K562 (cell line): ENCODE data around the gene DIP2B. TPM values are rescaled to one million over a fixed set of nuclear protein-coding genes. Genes with fewer than 3 reads are reported as not detected.

Experiments
- ATAC-seq: fragments of 200-7000 bp; cut with Tn5 transposase; 3 replicates; pipeline ENCODE4 v1.9.1; 2020; ENCODE audit warnings: moderate library complexity
- BruUV-seq: library from RNA; stranded (reverse); fragments of 400-500 nt; replicated peaks from 2 replicates; lab custom pipeline; 2021; lab: Mats Ljungman, UMichigan
- CTCF ChIA-PET: fragments of 300-600 bp; formaldehyde crosslinking; extraction: SDS; loops from one replicate; lab custom pipeline; 2021; ENCODE audit warnings: low intra/inter-chr PET ratio; lab: Yijun Ruan, JAX
- POLR2A ChIA-PET: fragments of 300-600, 350-650 bp; sonication (Branson Sonifier 250); formaldehyde crosslinking; extraction: SDS; loops from one replicate; lab custom pipeline; 2021; ENCODE audit warnings: antibody characterized with exemption, inconsistent platforms; lab: Yijun Ruan, JAX
- DNase-seq, 4 experiments: peaks; one replicate each; pipeline versions ENCODE4 v3.0.0 to v3.0.0-alpha.2; 2011 to 2018; ENCODE audit warnings: low spot score in 3 of 4, mixed read lengths in 3 of 4; ENCODE audit errors: extremely low read depth in 1 of 4
- FAIRE-seq: peaks from 2 replicates; lab custom pipeline; 2011; peaks lifted over from hg19 to GRCh38; lab: Jason Lieb, UNC
- H2AFZ ChIP-seq: 2 replicates; pipeline ENCODE4 v1.6.0; 2011; ENCODE audit warnings: low read depth, low read length, control low read depth, inconsistent platforms
- H3K27ac ChIP-seq: fragments of 200-600 bp; 3 replicates; pipeline ENCODE4 v1.8.0; 2011; ENCODE audit warnings: low read depth, mild to moderate bottlenecking, control low read depth, inconsistent platforms, low read length, moderate library complexity, mixed read lengths; ENCODE audit errors: extremely low read depth
- H3K27me3 ChIP-seq, 2 experiments: fragments of 300-600 bp in 1 of 2; 2 replicates in 1 of 2; 3 replicates in 1 of 2; pipeline versions ENCODE4 v1.6.0 to v1.8.0; 2011; ENCODE audit warnings: inconsistent platforms in 2 of 2, low read length in 2 of 2, mild to moderate bottlenecking in 1 of 2, mixed read lengths in 1 of 2, moderate library complexity in 1 of 2; ENCODE audit not compliant: control insufficient read depth in 2 of 2, insufficient read depth in 2 of 2
- H3K36me3 ChIP-seq: fragments of 300-600 bp; 3 replicates; pipeline ENCODE4 v1.8.0; 2011; ENCODE audit warnings: mild to moderate bottlenecking, low read length, inconsistent platforms; ENCODE audit not compliant: control insufficient read depth, insufficient read depth
- H3K4me1 ChIP-seq, 2 experiments: fragments of 200-600 bp in 1 of 2; replicated peaks in 1 of 2; 2 replicates in 1 of 2; 3 replicates in 1 of 2; pipeline versions ENCODE4 v1.5.1 to v1.8.0; 2011; ENCODE audit warnings: inconsistent platforms in 2 of 2, low read length in 2 of 2, mild to moderate bottlenecking in 1 of 2, mixed read lengths in 1 of 2, moderate library complexity in 1 of 2; ENCODE audit not compliant: control insufficient read depth in 2 of 2, insufficient read depth in 2 of 2
- H3K4me2 ChIP-seq: 2 replicates; pipeline ENCODE4 v1.6.1; 2011; ENCODE audit warnings: low read length, control low read depth, inconsistent platforms, mixed read lengths; ENCODE audit not compliant: insufficient read depth
- H3K4me3 ChIP-seq: fragments of 200-600 bp; sonication (generic), shearing (Covaris generic); 2 replicates; pipeline ENCODE4 v1.5.1; 2016; ENCODE audit warnings: control low read depth, inconsistent platforms
- H3K79me2 ChIP-seq: fragments of 200-600 bp; 3 replicates; pipeline ENCODE4 v1.8.0; 2011; ENCODE audit warnings: low read length, inconsistent platforms; ENCODE audit not compliant: control insufficient read depth, insufficient read depth
- H3K9ac ChIP-seq, 2 experiments: 2 replicates each; pipeline versions ENCODE4 v1.6.0 to v1.6.1; 2011; ENCODE audit warnings: low read depth in 2 of 2, low read length in 2 of 2, control low read depth in 1 of 2, inconsistent platforms in 1 of 2, mild to moderate bottlenecking in 1 of 2, mixed read lengths in 1 of 2; ENCODE audit not compliant: insufficient read depth in 1 of 2
- H3K9me1 ChIP-seq: one replicate; pipeline ENCODE4 v1.6.0; 2011; ENCODE audit warnings: inconsistent platforms, mild to moderate bottlenecking, low read length, moderate library complexity; ENCODE audit not compliant: control insufficient read depth, insufficient read depth
- H3K9me3 ChIP-seq: replicated peaks from 2 replicates; pipeline ENCODE4 v1.5.1; 2011; ENCODE audit warnings: low read depth, low read length, inconsistent platforms; ENCODE audit not compliant: control insufficient read depth, insufficient read depth
- H4K20me1 ChIP-seq: replicated peaks from 2 replicates; pipeline ENCODE4 v1.6.1; 2011; ENCODE audit warnings: low read length, inconsistent platforms, mixed read lengths; ENCODE audit not compliant: control insufficient read depth, insufficient read depth
- ARHGAP35 ChIP-seq: fragments of 450-650 bp; IDR thresholded peaks from 2 replicates; pipeline ENCODE4 v1.6.1; 2018; ENCODE audit not compliant: partially characterized antibody
- BACH1 ChIP-seq: fragments of 200-800 bp; sonication (Bioruptor generic); IDR thresholded peaks from 2 replicates; pipeline ENCODE4 v1.6.1; 2016; ENCODE audit warnings: missing genetic modification characterization, missing compliant biosample characterization
- COPS2 ChIP-seq: fragments of 450-650 bp; conservative IDR thresholded peaks from 2 replicates; pipeline ENCODE4 v1.6.1; 2016; ENCODE audit warnings: mild to moderate bottlenecking, moderate library complexity
- FOXP1 ChIP-seq: sonication (generic); formaldehyde crosslinking; IDR thresholded peaks from 2 replicates; pipeline ENCODE4 v1.8.0; 2022; ENCODE audit warnings: mild to moderate bottlenecking, missing genetic modification reagents
- IRF2 ChIP-seq: sonication (generic); formaldehyde crosslinking; IDR thresholded peaks from 2 replicates; pipeline ENCODE4 v1.8.1; 2022; ENCODE audit warnings: mild to moderate bottlenecking, missing genetic modification reagents
- NRF1 ChIP-seq, 2 experiments: fragments of 450-650 bp; IDR thresholded peaks in 1 of 2; conservative IDR thresholded peaks in 1 of 2; 2 replicates each; pipeline ENCODE4 v1.6.1; 2014; ENCODE audit warnings: mild to moderate bottlenecking in 2 of 2
- XRCC4 ChIP-seq: IDR thresholded peaks from one replicate; pipeline ENCODE4 v1.6.1; 2011; ENCODE audit not compliant: insufficient read depth, insufficient read length; ENCODE audit errors: extremely low read depth
- ZC3H11A ChIP-seq: IDR thresholded peaks from 2 replicates; pipeline ENCODE4 v1.6.1; 2012; ENCODE audit warnings: low read depth, low read length, improper control_type of control experiment
- ZNF589 ChIP-seq: fragments of 200-800 bp; sonication (Bioruptor generic); IDR thresholded peaks from 2 replicates; pipeline ENCODE4 v1.6.1; 2016; ENCODE audit warnings: low read depth, missing genetic modification characterization, missing compliant biosample characterization
- WGBS: fragments of 100-300 bp; shearing (Covaris generic); methylation state at CpG from one replicate; pipeline ENCODE4 v1.1.6; 2016; ENCODE audit warnings: low coverage, mixed read lengths; ENCODE audit not compliant: insufficient coverage; ENCODE audit errors: missing lambda C conversion rate; 5-methylcytosine and 5-hydroxymethylcytosine counted together
- in situ Hi-C: fragments of 300-500 bp; cut with MboI; formaldehyde crosslinking; loops from 4 replicates; pipeline ENCODE4 v1.15.0; 2018; ENCODE audit warnings: inconsistent platforms, mixed read lengths
- intact Hi-C: fragments of 100-400 bp; cut with micrococcal nuclease; formaldehyde crosslinking; loops from 2 replicates; pipeline ENCODE4 v1.14.2; 2022
- polyA plus RNA-seq, 8 experiments: library from polyadenylated mRNA; depleted of rRNA in 4 of 8; stranded (reverse) in 5 of 8; unstranded in 3 of 8; fragments of >200 nt; fragmentation: Nextera tagmentation in 2 of 8; fragmentation: Illumina TruSeq in 1 of 8; extraction: Ambion mirVana in 2 of 8; extraction: Trizol in 1 of 8; gene quantifications; 2 replicates each; pipeline versions ENCODE4 v1.2.1 to v1.2.3, GENCODE V29; 2011 to 2014; ENCODE audit warnings: inconsistent platforms in 1 of 8, missing spikeins in 1 of 8
- total RNA-seq, 7 experiments: library from RNA; depleted of rRNA in 6 of 7; stranded (reverse); fragments of >200 nt in 6 of 7; fragmentation: Illumina TruSeq in 2 of 7; extraction: Trizol in 2 of 7; gene quantifications; 2 replicates each; pipeline versions ENCODE4 v1.2.1 to v1.2.3, GENCODE V29; 2011 to 2021; ENCODE audit warnings: low replicate concordance in 1 of 7
- TF ChIP-seq, protein P1 (sequence below): fragments of 450-650 bp; formaldehyde crosslinking; IDR thresholded peaks from 2 replicates; pipeline ENCODE4 v1.4.0; 2020; ENCODE audit warnings: mild to moderate bottlenecking, mixed read lengths
- TF ChIP-seq, protein P2 (sequence below): fragments of 450-650 bp; IDR thresholded peaks from 2 replicates; pipeline ENCODE4 v1.7.1; 2018; ENCODE audit warnings: mild to moderate bottlenecking, low read depth; ENCODE audit not compliant: partially characterized antibody

DIP2B gene
- total and polyA plus RNA-seq, 9 of the 15 experiments (the other 6 are each of a cell fraction or from before 2014, with no cell fraction given) = 4.6 to 26.1 (median 18.8) TPM

DNA sequence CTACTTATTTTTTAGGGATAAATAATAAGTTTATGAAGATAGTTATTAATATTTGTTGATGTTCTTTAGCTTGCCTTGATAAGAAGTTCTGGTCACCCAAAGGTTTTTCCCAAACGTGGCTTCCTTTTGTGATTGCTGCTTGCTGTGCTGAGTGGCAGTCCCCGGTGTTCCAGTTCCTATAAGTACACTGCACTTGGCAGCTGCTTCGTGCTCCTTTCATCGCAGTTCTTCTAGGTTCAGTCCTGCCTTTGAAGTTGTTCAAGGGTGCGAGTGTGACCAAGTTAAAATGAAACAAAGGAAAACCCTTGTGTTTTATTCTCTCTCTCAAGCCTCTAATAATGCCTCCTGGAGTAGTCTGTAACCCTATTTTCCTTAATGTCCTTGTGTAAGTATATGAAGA is 130.6 kb downstream of the DIP2B start:
- FAIRE-seq (no peak), ATAC-seq (no peak), DNase-seq (no peak)
- intact Hi-C loops = loop anchor here (5.0 kb wide), 1 partner anchor 43 kb away; no protein-coding TSS in a partner anchor
- Histone ChIP-seq H2AFZ (no peak overlapping the region), H3K4me3 (no peak overlapping the region), H3K9ac (no peak overlapping the region), H3K9me1 (no peaks in the 10 kb centered on the region), H3K9me3 (no peaks in the 10 kb centered on the region), H3K79me2 (no peaks in the 10 kb centered on the region), H3K36me3 (peaks cover 9% of the 10 kb centered on the region; the same call in 1 of the 3 replicates), H3K4me2 (no peak overlapping the region), H3K4me1 (no peaks in the 10 kb centered on the region; a peak in 1 of 5 replicates), H3K27me3 (no peaks in the 10 kb centered on the region), H4K20me1 (no peaks in the 10 kb centered on the region), H3K27ac (no peak overlapping the region)
- WGBS = 71% methylated on average over 5 of the region's 5 CpGs
- TF ChIP-seq IRF2 (no peak), XRCC4 (no peak), BACH1 (tag) (no peak), FOXP1 (CRISPR knock-in tag) (no peak), ZNF589 (CRISPR knock-in tag) (no peak), ZC3H11A (no peak), ARHGAP35 (no peak), NRF1 (conservative IDR thresholded peaks at IDR 0.05 in 1 of 2, IDR thresholded peaks at IDR 0.05 in 1 of 2) (no peak), COPS2 (no peak)
- TF ChIP-seq, protein P1, sequence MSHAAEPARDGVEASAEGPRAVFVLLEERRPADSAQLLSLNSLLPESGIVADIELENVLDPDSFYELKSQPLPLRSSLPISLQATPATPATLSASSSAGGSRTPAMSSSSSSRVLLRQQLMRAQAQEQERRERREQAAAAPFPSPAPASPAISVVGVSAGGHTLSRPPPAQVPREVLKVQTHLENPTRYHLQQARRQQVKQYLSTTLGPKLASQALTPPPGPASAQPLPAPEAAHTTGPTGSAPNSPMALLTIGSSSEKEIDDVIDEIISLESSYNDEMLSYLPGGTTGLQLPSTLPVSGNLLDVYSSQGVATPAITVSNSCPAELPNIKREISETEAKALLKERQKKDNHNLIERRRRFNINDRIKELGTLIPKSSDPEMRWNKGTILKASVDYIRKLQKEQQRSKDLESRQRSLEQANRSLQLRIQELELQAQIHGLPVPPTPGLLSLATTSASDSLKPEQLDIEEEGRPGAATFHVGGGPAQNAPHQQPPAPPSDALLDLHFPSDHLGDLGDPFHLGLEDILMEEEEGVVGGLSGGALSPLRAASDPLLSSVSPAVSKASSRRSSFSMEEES = no peak
- TF ChIP-seq, protein P2, sequence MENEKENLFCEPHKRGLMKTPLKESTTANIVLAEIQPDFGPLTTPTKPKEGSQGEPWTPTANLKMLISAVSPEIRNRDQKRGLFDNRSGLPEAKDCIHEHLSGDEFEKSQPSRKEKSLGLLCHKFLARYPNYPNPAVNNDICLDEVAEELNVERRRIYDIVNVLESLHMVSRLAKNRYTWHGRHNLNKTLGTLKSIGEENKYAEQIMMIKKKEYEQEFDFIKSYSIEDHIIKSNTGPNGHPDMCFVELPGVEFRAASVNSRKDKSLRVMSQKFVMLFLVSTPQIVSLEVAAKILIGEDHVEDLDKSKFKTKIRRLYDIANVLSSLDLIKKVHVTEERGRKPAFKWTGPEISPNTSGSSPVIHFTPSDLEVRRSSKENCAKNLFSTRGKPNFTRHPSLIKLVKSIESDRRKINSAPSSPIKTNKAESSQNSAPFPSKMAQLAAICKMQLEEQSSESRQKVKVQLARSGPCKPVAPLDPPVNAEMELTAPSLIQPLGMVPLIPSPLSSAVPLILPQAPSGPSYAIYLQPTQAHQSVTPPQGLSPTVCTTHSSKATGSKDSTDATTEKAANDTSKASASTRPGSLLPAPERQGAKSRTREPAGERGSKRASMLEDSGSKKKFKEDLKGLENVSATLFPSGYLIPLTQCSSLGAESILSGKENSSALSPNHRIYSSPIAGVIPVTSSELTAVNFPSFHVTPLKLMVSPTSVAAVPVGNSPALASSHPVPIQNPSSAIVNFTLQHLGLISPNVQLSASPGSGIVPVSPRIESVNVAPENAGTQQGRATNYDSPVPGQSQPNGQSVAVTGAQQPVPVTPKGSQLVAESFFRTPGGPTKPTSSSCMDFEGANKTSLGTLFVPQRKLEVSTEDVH = no peak
- POLR2A ChIA-PET = no interaction called here
- no TSS peak for BruUV-seq
- in situ Hi-C loops = loop anchor here (5.0 kb wide), 1 partner anchor 128 kb away; no protein-coding TSS in a partner anchor
- CTCF ChIA-PET = interaction anchor here (0.8 kb wide), 1 partner anchor 131 kb away, joined by 3 read pairs; the partner anchor contains the start of gene DIP2B
